Measurements from ENCODE around the gene UNC13B. TPM values are rescaled to one million over a fixed set of nuclear protein-coding genes. Genes with fewer than 3 reads are reported as not detected.

UNC13B gene
- total RNA-seq, 4 donors from 2014 or later: 44.5 to 72.9 (median 48.6) TPM

DNA sequence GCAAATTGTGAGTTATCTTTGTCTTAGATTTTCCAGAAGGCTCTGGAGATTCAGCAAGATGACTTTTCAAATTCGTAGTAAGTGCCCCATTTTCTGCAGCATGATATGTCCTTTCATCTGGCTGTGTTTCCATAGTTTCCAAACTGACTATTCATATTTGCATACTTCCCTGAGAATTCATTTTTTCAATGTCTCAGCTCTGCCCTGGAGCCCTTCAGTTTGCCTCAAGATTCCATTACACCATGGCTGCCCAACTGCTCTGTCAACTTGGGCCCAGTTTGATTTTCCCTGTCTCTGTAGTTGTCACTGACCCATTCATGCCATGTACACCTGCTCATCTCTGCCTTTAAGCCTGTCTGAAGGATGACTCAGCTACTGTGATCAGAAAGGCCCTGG, 233.9 kb downstream of the UNC13B start:
- Histone ChIP-seq H3K36me3 (peaks cover 0 to 68% (median 0%) of the 10 kb centered on the region in 3 donors), H3K9me3 (no peaks in the 10 kb centered on the region), H3K27ac (no peak overlapping the region), H3K27me3 (no peaks in the 10 kb centered on the region), H3K4me1 (no peaks in the 10 kb centered on the region), H3K4me3 (no peak overlapping the region)
- TF ChIP-seq POLR2A (IDR thresholded peaks at IDR 0.05): no peak
- TF ChIP-seq, protein P1, sequence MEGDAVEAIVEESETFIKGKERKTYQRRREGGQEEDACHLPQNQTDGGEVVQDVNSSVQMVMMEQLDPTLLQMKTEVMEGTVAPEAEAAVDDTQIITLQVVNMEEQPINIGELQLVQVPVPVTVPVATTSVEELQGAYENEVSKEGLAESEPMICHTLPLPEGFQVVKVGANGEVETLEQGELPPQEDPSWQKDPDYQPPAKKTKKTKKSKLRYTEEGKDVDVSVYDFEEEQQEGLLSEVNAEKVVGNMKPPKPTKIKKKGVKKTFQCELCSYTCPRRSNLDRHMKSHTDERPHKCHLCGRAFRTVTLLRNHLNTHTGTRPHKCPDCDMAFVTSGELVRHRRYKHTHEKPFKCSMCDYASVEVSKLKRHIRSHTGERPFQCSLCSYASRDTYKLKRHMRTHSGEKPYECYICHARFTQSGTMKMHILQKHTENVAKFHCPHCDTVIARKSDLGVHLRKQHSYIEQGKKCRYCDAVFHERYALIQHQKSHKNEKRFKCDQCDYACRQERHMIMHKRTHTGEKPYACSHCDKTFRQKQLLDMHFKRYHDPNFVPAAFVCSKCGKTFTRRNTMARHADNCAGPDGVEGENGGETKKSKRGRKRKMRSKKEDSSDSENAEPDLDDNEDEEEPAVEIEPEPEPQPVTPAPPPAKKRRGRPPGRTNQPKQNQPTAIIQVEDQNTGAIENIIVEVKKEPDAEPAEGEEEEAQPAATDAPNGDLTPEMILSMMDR (IDR thresholded peaks at IDR 0.05): no peak
- DNase-seq: no peak

DNA sequence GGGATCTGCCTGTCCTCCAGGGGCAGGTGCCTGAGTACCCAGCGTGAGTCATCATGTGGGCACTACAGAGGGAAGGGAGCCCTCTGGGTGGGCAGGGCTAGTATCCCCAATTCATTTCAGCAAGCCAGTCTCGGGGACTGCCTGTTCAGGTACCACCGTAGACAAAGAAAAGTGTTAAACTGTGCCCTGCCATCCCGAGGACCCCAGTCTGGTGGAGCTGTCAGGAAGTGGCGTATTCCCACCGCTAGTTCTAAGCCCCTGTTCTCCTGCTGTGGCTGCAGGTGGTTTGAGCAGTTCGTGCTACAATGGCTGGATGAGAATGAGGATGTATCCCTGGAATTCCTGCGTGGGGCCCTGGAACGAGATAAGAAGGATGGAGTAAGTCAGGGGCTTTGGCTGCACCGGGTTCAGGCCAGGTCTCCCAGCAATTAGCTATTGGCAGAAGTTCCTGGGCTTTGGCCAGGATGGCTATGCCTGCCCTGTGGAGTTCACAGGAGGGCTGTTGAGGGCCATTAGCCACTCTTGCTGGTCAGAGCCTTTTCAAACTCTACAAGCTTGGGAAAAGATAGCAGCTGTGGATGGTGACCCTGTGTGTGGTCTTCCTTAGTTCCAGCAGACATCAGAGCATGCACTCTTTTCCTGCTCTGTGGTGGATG, 234.9 kb downstream of the UNC13B start:
- no peaks in the 10 kb centered on the region for H3K4me1 ChIP-seq
- no peak overlapping the region for H3K27ac ChIP-seq
- no peak overlapping the region for H3K4me3 ChIP-seq
- DNase-seq: no peak
- H3K36me3 ChIP-seq: peaks cover 0 to 69% (median 0%) of the 10 kb centered on the region in 3 donors
- H3K9me3 ChIP-seq: no peaks in the 10 kb centered on the region
- no peak for TF ChIP-seq POLR2A (IDR thresholded peaks at IDR 0.05)
- TF ChIP-seq, protein P1 (IDR thresholded peaks at IDR 0.05): no peak
- no peaks in the 10 kb centered on the region for H3K27me3 ChIP-seq

DNA sequence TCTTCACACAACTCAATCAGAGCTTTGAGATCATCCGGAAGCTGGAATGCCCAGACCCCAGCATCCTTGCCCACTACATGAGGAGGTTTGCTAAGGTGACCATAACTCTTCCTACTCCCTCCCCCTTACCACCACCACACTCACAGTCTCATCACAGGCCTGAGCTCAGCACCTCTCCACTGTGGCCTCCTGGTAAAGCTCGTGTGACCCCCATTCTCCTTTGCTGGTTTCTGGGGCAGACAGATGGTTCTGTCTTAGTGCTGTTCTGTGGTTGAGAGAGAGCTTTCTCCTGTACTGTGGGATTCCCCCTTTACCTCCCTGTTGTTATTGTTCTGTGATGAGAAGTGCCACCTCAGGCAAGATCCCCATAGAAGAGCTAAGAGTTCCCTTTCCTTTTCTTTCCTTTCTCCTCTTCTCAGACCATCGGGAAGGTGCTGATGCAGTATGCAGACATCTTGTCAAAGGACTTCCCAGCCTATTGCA, 235.4 kb downstream of the UNC13B start:
- H3K9me3 ChIP-seq: no peaks in the 10 kb centered on the region
- TF ChIP-seq POLR2A (IDR thresholded peaks at IDR 0.05): no peak
- H3K27me3 ChIP-seq: no peaks in the 10 kb centered on the region
- H3K27ac ChIP-seq: no peak overlapping the region
- no peak for DNase-seq
- H3K4me1 ChIP-seq: no peaks in the 10 kb centered on the region
- H3K36me3 ChIP-seq: peaks cover 0 to 75% (median 0%) of the 10 kb centered on the region in 3 donors
- H3K4me3 ChIP-seq: no peak overlapping the region

DNA sequence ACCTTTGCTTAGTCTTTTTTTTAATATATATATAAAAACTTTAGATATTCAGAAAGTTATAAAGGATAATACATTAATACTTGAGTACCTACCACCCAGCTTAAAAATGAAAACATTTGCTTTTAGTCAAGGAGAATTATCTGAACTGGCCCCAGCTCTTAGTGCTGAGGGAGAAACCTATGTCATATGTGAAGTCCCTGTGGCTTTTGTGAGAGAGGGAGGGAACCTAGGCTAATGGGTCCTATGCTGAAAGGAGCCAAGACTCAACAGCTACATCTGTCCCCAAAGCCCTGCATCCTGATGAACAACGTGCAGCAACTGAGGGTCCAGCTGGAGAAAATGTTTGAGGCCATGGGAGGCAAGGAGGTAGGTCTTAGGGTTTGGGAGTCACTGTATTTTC, 236.1 kb downstream of the UNC13B start:
- H3K27me3 ChIP-seq: no peaks in the 10 kb centered on the region
- H3K4me1 ChIP-seq: no peaks in the 10 kb centered on the region
- H3K36me3 ChIP-seq: peaks cover 0 to 80% (median 0%) of the 10 kb centered on the region in 3 donors
- H3K9me3 ChIP-seq: no peaks in the 10 kb centered on the region
- H3K4me3 ChIP-seq: no peak overlapping the region
- TF ChIP-seq POLR2A (IDR thresholded peaks at IDR 0.05): no peak
- TF ChIP-seq, protein P1 (IDR thresholded peaks at IDR 0.05): no peak
- DNase-seq: no peak
- H3K27ac ChIP-seq: no peak overlapping the region

DNA sequence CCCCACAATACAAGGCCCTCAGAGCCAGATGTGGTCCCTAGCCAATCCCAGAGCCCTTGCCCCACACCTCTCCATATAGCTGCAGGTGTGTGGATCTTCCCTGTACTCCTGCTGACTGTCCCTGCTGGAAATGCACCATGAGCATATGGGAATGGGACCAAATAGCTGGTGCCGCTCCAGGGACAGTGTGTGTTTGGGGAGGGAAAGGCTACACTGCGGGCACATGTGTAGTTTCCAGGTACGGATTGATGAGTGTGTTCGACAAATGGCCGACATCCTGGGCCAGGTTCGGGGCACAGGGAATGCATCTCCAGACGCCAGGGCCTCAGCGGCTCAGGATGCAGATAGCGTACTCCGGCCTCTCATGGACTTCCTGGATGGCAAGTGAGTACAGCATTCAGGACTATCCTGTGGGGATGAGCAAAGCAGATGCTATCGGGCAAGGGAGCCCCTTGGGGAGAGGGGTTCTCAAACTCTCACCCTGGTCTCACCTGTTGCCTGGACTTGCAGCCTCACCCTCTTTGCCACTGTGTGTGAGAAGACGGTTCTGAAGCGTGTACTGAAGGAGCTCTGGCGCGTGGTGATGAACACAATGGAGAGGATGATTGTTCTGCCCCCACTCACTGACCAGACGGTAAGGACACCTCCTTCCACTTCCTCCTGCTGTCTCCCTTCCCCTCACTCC, 237.0 kb downstream of the UNC13B start:
- TF ChIP-seq, protein P1 (IDR thresholded peaks at IDR 0.05): no peak
- TF ChIP-seq POLR2A (IDR thresholded peaks at IDR 0.05): no peak
- no peak overlapping the region for H3K27ac ChIP-seq
- DNase-seq: no peak
- H3K4me3 ChIP-seq: no peak overlapping the region
- no peaks in the 10 kb centered on the region for H3K27me3 ChIP-seq
- no peaks in the 10 kb centered on the region for H3K9me3 ChIP-seq
- peaks cover 0 to 86% (median 0%) of the 10 kb centered on the region in 3 donors for H3K36me3 ChIP-seq
- no peaks in the 10 kb centered on the region for H3K4me1 ChIP-seq

DNA sequence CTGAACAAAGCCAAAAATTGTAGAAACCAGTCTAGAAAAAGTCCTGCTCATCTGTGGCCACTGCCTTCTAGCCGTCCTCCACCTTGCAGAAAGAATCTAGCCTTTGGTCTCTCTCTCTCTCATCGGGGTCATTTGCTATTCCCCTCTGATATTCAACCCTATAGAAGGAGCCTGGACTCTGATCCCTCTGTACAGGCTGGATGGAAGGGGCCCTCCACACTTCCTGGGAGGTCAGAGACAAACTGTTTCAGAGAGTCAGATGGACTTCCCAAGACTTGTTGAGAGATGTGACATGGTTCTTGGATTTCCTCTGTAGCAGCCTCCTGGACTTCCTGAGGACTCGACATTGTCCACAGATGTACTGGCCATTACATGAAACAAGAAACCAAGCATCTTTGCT, 243.1 kb downstream of the UNC13B start:
- DNase-seq: no peak

More for the DNA sequence above, 243.1 kb downstream of the UNC13B start:
- Histone ChIP-seq H3K4me3 (no peak overlapping the region), H3K36me3 (peaks cover 0 to 48% (median 0%) of the 10 kb centered on the region in 3 donors), H3K27me3 (no peaks in the 10 kb centered on the region), H3K9me3 (no peaks in the 10 kb centered on the region), H3K27ac (no peak overlapping the region), H3K4me1 (no peaks in the 10 kb centered on the region)
- TF ChIP-seq POLR2A (IDR thresholded peaks at IDR 0.05): no peak
- TF ChIP-seq, protein P1 (IDR thresholded peaks at IDR 0.05): no peak
